Measurements from ENCODE around the gene LAMA2.
A peak's percentile ranks its signal among the peaks of the same experiment; 100 is the strongest.

DNA sequence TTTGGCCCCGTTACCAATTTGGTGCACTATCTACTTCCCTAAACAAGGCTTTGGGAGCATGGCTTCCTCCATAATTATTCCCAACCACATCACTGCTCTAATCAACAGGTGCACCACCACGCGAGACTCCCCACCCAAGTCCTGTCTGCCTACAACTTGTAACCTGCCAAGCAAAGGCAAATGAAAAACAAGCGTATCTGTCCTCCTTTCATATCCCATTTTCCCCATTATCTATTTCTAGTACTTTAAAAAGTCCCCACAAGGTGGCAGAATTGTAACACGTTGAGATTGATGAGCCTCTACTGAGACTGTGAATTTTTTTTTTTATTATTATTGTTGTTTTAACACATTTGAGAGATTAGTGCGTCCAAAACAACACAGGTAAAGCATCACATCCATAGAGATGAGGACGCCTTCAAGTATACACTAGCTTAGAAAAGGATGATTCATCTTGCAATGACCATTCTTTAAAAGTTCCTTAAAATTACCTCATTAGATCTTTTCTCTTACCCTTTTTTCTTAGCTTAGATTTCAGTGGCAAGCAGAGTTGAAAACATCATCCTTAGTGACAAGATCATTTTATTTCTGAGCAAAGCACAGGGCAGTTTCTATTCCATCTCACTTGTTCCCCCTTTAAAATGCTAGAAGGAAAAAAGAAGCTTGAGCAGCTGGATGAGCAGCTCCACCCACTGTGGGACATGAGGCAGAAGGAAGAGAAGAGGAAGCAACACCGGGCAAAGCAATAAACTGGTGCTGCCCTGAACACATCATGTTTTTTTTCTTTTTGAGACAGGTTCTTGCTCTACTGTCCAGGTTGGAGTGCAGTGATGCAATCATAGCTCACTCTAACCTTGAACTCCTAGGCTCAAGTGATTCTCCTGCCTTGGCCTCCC, 616.3 kb downstream of the LAMA2 start:
- TF ChIP-seq, protein P1, sequence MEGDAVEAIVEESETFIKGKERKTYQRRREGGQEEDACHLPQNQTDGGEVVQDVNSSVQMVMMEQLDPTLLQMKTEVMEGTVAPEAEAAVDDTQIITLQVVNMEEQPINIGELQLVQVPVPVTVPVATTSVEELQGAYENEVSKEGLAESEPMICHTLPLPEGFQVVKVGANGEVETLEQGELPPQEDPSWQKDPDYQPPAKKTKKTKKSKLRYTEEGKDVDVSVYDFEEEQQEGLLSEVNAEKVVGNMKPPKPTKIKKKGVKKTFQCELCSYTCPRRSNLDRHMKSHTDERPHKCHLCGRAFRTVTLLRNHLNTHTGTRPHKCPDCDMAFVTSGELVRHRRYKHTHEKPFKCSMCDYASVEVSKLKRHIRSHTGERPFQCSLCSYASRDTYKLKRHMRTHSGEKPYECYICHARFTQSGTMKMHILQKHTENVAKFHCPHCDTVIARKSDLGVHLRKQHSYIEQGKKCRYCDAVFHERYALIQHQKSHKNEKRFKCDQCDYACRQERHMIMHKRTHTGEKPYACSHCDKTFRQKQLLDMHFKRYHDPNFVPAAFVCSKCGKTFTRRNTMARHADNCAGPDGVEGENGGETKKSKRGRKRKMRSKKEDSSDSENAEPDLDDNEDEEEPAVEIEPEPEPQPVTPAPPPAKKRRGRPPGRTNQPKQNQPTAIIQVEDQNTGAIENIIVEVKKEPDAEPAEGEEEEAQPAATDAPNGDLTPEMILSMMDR (IDR thresholded peaks at IDR 0.05; ENCODE audit: low read depth, low read length) = peak; percentile 65
- TF ChIP-seq EZH2phosphoT487 (IDR thresholded peaks at IDR 0.05; ENCODE audit: low read depth) = no peak
